Right lobe of liver (tissue), 6 donors: ENCODE measurements around the gene LRRC18. TPM values are rescaled to one million over a fixed set of nuclear protein-coding genes. Genes with fewer than 3 reads are reported as not detected.

Source experiments
- ATAC-seq, 4 donors: fragments of 200-7000 bp; cut with Tn5 transposase; one replicate each; pipeline ENCODE4 v1.9.1; 2020; ENCODE audit warnings: mild to moderate bottlenecking in 4 of 4, moderate library complexity in 4 of 4
- DNase-seq, 3 donors: peaks; one replicate each; pipeline ENCODE4 v3.0.0-alpha.2; 2020
- H3K27ac ChIP-seq, 3 donors: fragments of 200-600 bp; one replicate each; pipeline ENCODE4 v1.8.0; 2022
- H3K27me3 ChIP-seq, 2 donors: fragments of 200-600 bp; one replicate each; pipeline ENCODE4 v1.8.0; 2022
- H3K36me3 ChIP-seq, 4 donors: fragments of 200-600 bp; sonication (generic) in 1 of 4; one replicate each; pipeline versions ENCODE4 v1.5.1 to v1.8.0; 2017 to 2022; ENCODE audit warnings: control low read depth in 1 of 4
- H3K4me1 ChIP-seq, 4 donors: fragments of 200-600 bp; sonication (generic) in 1 of 4; one replicate each; pipeline versions ENCODE4 v1.5.1 to v1.8.0; 2017 to 2022; ENCODE audit warnings: control low read depth in 1 of 4
- H3K4me3 ChIP-seq, 3 donors: fragments of 200-600 bp; one replicate each; pipeline ENCODE4 v1.8.0; 2022
- H3K9me3 ChIP-seq, 4 donors: fragments of 200-600 bp; sonication (generic) in 1 of 4; one replicate each; pipeline versions ENCODE4 v1.5.1 to v1.8.0; 2017 to 2022; ENCODE audit warnings: control low read depth in 1 of 4
- POLR2A ChIP-seq: fragments of 450-650 bp; IDR thresholded peaks from one replicate; pipeline ENCODE4 v1.6.1; 2017; ENCODE audit warnings: antibody characterized with exemption, mild to moderate bottlenecking
- WGBS: methylation state at CpG from one replicate; pipeline ENCODE4 v1.1.6; 2018; ENCODE audit warnings: low coverage, low lambda C conversion rate; ENCODE audit not compliant: insufficient coverage; ENCODE audit errors: missing lambda C conversion rate; 5-methylcytosine and 5-hydroxymethylcytosine counted together
- intact Hi-C, 2 donors: fragments of 100-400 bp; cut with DNase I; formaldehyde crosslinking; loops; one replicate each; pipeline versions ENCODE4 v1.11.2 to v1.14.1; 2022
- total RNA-seq, 6 experiments: library from RNA; depleted of rRNA in 2 of 6; stranded (reverse); fragments of >200 nt in 2 of 6; fragmentation: NEBNext Ultra II Directional in 3 of 6; extraction: Animal tissue kit (Norgen Biotek cat#: 25700) in 3 of 6; gene quantifications; one replicate each; pipeline versions ENCODE4 v1.1.0 to v1.2.4, GENCODE V29; 2016 to 2023
- TF ChIP-seq, protein P1 (sequence below), 4 donors: fragments of 200-600 bp in 3 of 4; fragments of 450-650 bp in 1 of 4; IDR thresholded peaks; one replicate each; pipeline versions ENCODE4 v1.5.1 to v1.8.0; 2016 to 2022; ENCODE audit warnings: antibody characterized with exemption in 4 of 4, mild to moderate bottlenecking in 2 of 4
- donor health status: DM: no; HTN: yes; CAD: no.
- donor health status: DM: no; HTN: no; CAD: no.
- donor health status: DM: no; HTN: no; CAD: no.
- donor health status: DM: no; HTN: yes; CAD: no.
- donor health status: DM: no; HTN: yes; CAD: no.

Gene LRRC18
- total RNA-seq, 6 experiments from 2014 or later, result not detected

DNA sequence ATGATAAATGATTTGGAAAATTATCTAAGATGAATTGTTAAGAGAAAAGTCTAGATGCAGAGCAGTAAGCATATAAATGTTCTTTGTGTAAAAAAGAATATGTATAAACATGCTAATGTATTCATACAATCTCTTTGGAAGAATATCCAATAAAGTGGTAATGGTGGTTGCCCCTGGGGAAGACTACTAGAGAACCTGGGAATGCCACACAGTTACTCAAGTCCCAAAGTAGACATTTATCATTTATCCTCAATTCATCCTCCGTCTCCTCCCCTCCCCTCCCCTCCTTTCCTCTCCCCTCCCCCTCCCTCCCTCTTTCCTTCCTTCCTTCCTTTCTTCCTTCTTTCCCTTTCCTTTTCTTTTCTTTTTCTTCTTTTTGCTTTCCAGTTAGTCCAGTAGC is 51.7 kb downstream of the LRRC18 start:
- no peaks in the 10 kb centered on the region for H3K4me1 ChIP-seq
- TF ChIP-seq, protein P1, sequence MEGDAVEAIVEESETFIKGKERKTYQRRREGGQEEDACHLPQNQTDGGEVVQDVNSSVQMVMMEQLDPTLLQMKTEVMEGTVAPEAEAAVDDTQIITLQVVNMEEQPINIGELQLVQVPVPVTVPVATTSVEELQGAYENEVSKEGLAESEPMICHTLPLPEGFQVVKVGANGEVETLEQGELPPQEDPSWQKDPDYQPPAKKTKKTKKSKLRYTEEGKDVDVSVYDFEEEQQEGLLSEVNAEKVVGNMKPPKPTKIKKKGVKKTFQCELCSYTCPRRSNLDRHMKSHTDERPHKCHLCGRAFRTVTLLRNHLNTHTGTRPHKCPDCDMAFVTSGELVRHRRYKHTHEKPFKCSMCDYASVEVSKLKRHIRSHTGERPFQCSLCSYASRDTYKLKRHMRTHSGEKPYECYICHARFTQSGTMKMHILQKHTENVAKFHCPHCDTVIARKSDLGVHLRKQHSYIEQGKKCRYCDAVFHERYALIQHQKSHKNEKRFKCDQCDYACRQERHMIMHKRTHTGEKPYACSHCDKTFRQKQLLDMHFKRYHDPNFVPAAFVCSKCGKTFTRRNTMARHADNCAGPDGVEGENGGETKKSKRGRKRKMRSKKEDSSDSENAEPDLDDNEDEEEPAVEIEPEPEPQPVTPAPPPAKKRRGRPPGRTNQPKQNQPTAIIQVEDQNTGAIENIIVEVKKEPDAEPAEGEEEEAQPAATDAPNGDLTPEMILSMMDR (IDR thresholded peaks at IDR 0.05), result no peak
- TF ChIP-seq POLR2A, result no peak
- H3K9me3 ChIP-seq, result no peaks in the 10 kb centered on the region
- intact Hi-C loops, result no loop called here
- no peak overlapping the region for H3K4me3 ChIP-seq
- no peak for DNase-seq
- H3K27ac ChIP-seq, result no peak overlapping the region
- no peaks in the 10 kb centered on the region for H3K36me3 ChIP-seq
- H3K27me3 ChIP-seq, result no peaks in the 10 kb centered on the region
- no peak for ATAC-seq
- WGBS, result 77% methylated on average over 1 of the region's 1 CpG

DNA sequence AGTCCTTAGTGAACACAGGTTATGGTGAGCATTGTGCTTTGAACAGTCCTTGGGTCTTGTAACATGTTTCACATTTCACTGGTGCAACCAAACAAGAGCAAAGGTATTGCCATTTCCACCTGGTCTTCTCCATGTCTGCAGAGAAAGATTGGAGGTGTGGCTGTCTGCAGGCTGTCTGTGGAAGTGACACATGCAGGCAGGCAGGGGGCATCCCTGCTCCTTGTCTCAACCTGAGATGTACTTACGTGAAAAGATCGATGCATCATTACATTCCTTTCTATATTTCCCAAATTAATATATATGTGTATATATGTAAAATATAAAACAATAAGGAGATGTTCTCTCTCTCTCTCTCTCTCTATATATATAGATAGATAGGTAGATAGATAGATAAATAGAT is 54.3 kb downstream of the LRRC18 start:
- Histone ChIP-seq H3K9me3 (no peaks in the 10 kb centered on the region), H3K4me3 (no peak overlapping the region), H3K27ac (no peak overlapping the region), H3K36me3 (no peaks in the 10 kb centered on the region), H3K27me3 (no peaks in the 10 kb centered on the region), H3K4me1 (no peaks in the 10 kb centered on the region)
- 38% methylated on average over 2 of the region's 2 CpGs for WGBS
- no peak for ATAC-seq
- TF ChIP-seq, protein P1 (IDR thresholded peaks at IDR 0.05), result peak in 1 of 4 donors; percentile 19
- no peak for TF ChIP-seq POLR2A
- intact Hi-C loops, result no loop called here
- no peak for DNase-seq

DNA sequence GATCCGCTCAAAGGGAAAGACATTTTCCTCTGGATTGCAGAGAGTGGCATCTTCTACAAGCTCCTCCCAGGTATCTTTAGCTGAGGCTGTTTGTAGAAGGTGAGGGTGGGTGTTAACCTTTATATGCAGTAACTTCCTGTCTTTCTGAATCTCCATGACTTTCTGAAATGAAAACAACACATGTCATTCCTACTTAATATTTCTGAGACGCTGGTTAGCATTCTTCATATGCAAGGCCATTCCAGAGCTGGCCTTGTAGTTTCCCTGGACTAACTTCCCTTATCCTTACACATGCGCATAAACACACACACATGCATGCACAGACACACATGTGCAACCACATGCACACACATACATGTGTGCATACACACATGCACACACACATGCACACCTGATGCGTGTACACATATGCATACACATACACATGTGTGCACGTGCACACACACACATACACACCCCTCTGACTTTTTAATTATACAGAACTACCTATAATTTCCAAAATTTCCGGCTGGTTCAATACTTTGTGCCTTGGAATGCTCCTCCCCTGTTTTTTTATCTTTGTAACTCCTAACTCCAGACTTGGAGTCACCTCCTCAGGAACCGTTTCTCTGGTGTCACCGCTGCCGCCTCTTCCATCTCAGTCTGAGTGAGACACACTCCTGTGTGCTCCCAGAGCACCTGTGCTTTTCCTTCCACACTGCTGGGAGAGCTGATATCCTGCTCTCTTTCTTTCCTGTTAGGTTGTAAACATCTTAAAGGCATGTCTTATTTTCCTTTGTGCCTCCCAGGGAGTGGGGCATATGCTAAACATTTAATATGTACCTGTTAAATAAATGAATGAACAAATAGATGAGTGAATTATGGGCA is 55.2 kb downstream of the LRRC18 start:
- intact Hi-C loops, result no loop called here
- no peak overlapping the region for H3K27ac ChIP-seq
- no peaks in the 10 kb centered on the region for H3K9me3 ChIP-seq
- no peaks in the 10 kb centered on the region for H3K36me3 ChIP-seq
- H3K4me3 ChIP-seq, result no peak overlapping the region
- TF ChIP-seq, protein P1 (IDR thresholded peaks at IDR 0.05), result no peak
- no peak for TF ChIP-seq POLR2A
- WGBS, result 75% methylated on average over 9 of the region's 9 CpGs
- no peaks in the 10 kb centered on the region for H3K27me3 ChIP-seq
- DNase-seq (no peak), ATAC-seq (no peak)
- no peaks in the 10 kb centered on the region for H3K4me1 ChIP-seq

DNA sequence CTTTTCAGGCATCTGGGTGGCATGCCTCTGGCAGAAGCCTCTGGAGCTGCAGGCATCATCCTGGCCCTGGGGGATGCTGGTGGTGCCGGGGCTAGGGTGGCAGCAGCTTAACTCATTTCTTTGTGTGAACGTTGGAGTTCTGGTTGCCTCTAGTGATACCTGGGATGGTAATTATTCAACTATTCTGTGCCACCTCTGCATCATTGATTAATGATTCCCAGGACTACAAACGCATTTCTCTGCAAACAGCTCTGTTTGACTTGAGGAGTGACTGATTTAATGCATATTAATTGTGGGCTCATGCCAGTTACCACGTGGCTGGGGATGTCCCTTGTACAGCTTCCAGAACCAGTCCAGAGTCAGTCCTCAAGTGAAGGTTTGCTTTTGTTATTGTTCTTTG is 55.9 kb downstream of the LRRC18 start:
- ATAC-seq, result no peak
- intact Hi-C loops, result no loop called here
- Histone ChIP-seq H3K9me3 (no peaks in the 10 kb centered on the region), H3K4me3 (no peak overlapping the region), H3K27ac (no peak overlapping the region), H3K27me3 (no peaks in the 10 kb centered on the region), H3K36me3 (no peaks in the 10 kb centered on the region), H3K4me1 (no peaks in the 10 kb centered on the region)
- no peak for DNase-seq
- 47% methylated on average over 4 of the region's 4 CpGs for WGBS
- TF ChIP-seq POLR2A, result no peak
- TF ChIP-seq, protein P1 (IDR thresholded peaks at IDR 0.05), result no peak
